Tracheal epithelial cell (primary cell): ENCODE data around the gene DTNA. TPM values are rescaled to one million over a fixed set of nuclear protein-coding genes. Genes with fewer than 3 reads are reported as not detected.

Experiments
- total RNA-seq: library from RNA; depleted of rRNA; stranded (reverse); fragments of >200 nt; gene quantifications from 2 replicates; pipeline ENCODE4 v1.2.1, GENCODE V29; 2014

Gene DTNA
- 2.1 and 13.0 TPM in 2 replicates for total RNA-seq

DNA sequence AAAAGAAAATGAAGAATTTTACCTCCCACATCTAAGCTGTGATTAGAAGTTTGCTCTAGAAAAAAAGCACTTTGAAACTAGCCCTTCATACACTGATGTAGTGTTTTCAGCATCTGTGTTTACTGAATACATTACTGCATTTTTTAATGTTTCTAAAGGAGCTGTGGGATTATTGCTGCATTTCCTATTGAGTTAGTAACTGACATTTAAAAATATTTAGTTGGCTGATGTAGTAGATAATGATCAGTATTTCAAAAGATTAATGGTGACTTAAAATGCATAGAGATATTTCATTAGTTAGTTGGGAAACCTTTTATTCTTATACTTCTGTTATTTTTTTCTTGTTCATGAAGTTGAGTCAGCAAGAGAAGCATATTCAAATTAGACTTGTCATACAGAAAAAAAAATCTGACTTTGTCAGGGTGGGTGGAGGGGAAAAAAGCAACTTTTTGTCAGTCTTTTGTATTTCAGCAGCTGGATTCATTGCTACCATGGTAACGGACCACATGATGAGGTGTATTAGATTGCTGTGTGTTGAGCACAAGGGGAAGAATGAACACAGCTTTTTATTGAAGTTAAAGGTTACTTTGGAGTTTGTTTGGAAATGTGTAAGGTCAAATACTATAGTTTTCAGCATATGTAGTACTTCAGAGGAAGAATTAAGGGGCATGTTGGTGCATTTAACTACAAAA, at the start of gene DTNA:
TSS of gene DTNA (plus strand) at position 549 of the 692 bp plus-strand sequence. CDS start 45,679 bp downstream, outside the sequence.

